H1 (cell line): ENCODE results near the gene MANEAL. TPM values are rescaled to one million over a fixed set of nuclear protein-coding genes. Genes with fewer than 3 reads are reported as not detected.

Source experiments
- CBX8 ChIP-seq: fragments of 300-800, 300-1000 bp; sonication (generic); IDR thresholded peaks from 2 replicates; pipeline ENCODE4 v1.7.1; 2016; ENCODE audit warnings: low read depth, low read length, borderline replicate concordance
- polyA plus RNA-seq, 7 experiments: library from polyadenylated mRNA; depleted of rRNA in 3 of 7; stranded (reverse) in 5 of 7; unstranded in 2 of 7; fragments of >200 nt in 5 of 7; fragments of 200-250 nt in 2 of 7; gene quantifications; 1 replicate in 5 of 7; 2 replicates in 1 of 7; 4 replicates in 1 of 7; pipeline versions ENCODE4 v1.2.1 to v1.2.3, GENCODE V29; 2011 to 2013; ENCODE audit warnings: missing spikeins in 2 of 7, mixed read lengths in 2 of 7
- total RNA-seq: library from RNA; stranded (reverse); fragmentation: NEBNext Ultra II Directional; extraction: Animal tissue kit (Norgen Biotek cat#: 25700); gene quantifications from 2 replicates; pipeline ENCODE4 v1.2.1, GENCODE V29; 2021

Gene MANEAL
- total and polyA plus RNA-seq, 2 of the 8 experiments (the other 6 are each of a cell fraction or from before 2014, with no cell fraction given): 4.8 to 7.2 TPM

- TF ChIP-seq CBX8: no peak
These were observed 27.6 kb upstream of the MANEAL start (continued) for GRCh38 chr1:37765916-37766664.
